HepG2 (cell line): ENCODE results near the gene CPPED1. TPM values are rescaled to one million over a fixed set of nuclear protein-coding genes. Genes with fewer than 3 reads are reported as not detected.
A peak's percentile ranks its signal among the peaks of the same experiment; 100 is the strongest.

Source experiments
- ATAC-seq: fragments of 200-7000 bp; cut with Tn5 transposase; 3 replicates; pipeline ENCODE4 v1.9.1; 2020; ENCODE audit warnings: mild to moderate bottlenecking, moderate library complexity
- BruUV-seq: library from RNA; stranded (reverse); fragments of 400-500 nt; replicated peaks from 2 replicates; lab custom pipeline; 2021; lab: Mats Ljungman, UMichigan
- CTCF ChIA-PET: fragments of 300-600 bp; formaldehyde crosslinking; extraction: SDS; loops from one replicate; lab custom pipeline; 2021; ENCODE audit warnings: low total read pairs, inconsistent platforms, low intra/inter-chr PET ratio; lab: Yijun Ruan, JAX
- POLR2A ChIA-PET: fragments of 350-600 bp; sonication (Branson Sonifier 250); formaldehyde crosslinking; loops from one replicate; lab custom pipeline; 2020; ENCODE audit warnings: antibody characterized with exemption, inconsistent platforms; lab: Yijun Ruan, JAX
- DNase-seq: peaks from one replicate; pipeline ENCODE4 v3.0.0-alpha.2; 2015; ENCODE audit warnings: low spot score
- FAIRE-seq: peaks from 3 replicates; lab custom pipeline; 2011; peaks lifted over from hg19 to GRCh38; lab: Jason Lieb, UNC
- H2AFZ ChIP-seq: one replicate; pipeline ENCODE4 v1.6.1; 2011; ENCODE audit warnings: low read length, inconsistent platforms
- H3K27ac ChIP-seq: fragments of 300-600 bp; 3 replicates; pipeline ENCODE4 v1.8.0; 2011; ENCODE audit warnings: mixed run types, mild to moderate bottlenecking, mixed read lengths, low read length, inconsistent platforms; ENCODE audit not compliant: insufficient read depth; ENCODE audit errors: extremely low read length
- H3K27me3 ChIP-seq, 2 experiments: fragments of 200-600 bp in 1 of 2; 2 replicates in 1 of 2; 3 replicates in 1 of 2; pipeline versions ENCODE4 v1.6.0 to v1.8.0; 2011; ENCODE audit warnings: low read length in 2 of 2, mild to moderate bottlenecking in 2 of 2, moderate library complexity in 2 of 2, inconsistent platforms in 1 of 2; ENCODE audit not compliant: insufficient read depth in 2 of 2, control insufficient read depth in 1 of 2
- H3K36me3 ChIP-seq, 2 experiments: fragments of 200-600 bp in 1 of 2; replicated peaks in 1 of 2; 2 replicates in 1 of 2; 3 replicates in 1 of 2; pipeline versions ENCODE4 v1.5.1 to v1.8.0; 2011; ENCODE audit warnings: low read length in 2 of 2, inconsistent platforms in 1 of 2; ENCODE audit not compliant: insufficient read depth in 2 of 2, control insufficient read depth in 1 of 2
- H3K4me1 ChIP-seq: 2 replicates; pipeline ENCODE4 v1.5.1; 2012; ENCODE audit warnings: low read length, inconsistent platforms; ENCODE audit not compliant: insufficient read depth
- H3K4me2 ChIP-seq: 2 replicates; pipeline ENCODE4 v1.6.0; 2011; ENCODE audit warnings: low read depth, low read length, inconsistent platforms
- H3K4me3 ChIP-seq, 3 experiments: fragments of 200-600 bp in 1 of 3; sonication (generic), shearing (Covaris generic) in 1 of 3; replicated peaks in 1 of 3; 2 replicates each; pipeline ENCODE4 v1.5.1; 2011 to 2016; ENCODE audit warnings: low read length in 3 of 3, inconsistent platforms in 2 of 3, low read depth in 2 of 3, mild to moderate bottlenecking in 2 of 3, control low read depth in 1 of 3, mixed read lengths in 1 of 3; ENCODE audit not compliant: insufficient read depth in 1 of 3
- H3K79me2 ChIP-seq: one replicate; pipeline ENCODE4 v1.6.1; 2011; ENCODE audit warnings: low read length, inconsistent platforms; ENCODE audit not compliant: insufficient read depth
- H3K9ac ChIP-seq: 2 replicates; pipeline ENCODE4 v1.6.0; 2011; ENCODE audit warnings: mild to moderate bottlenecking, low read depth, low read length, inconsistent platforms; ENCODE audit not compliant: insufficient read depth
- H3K9me3 ChIP-seq: 2 replicates; pipeline ENCODE4 v1.5.1; 2012; ENCODE audit warnings: mild to moderate bottlenecking, low read length
- H4K20me1 ChIP-seq: 2 replicates; pipeline ENCODE4 v1.6.0; 2011; ENCODE audit warnings: inconsistent platforms, mild to moderate bottlenecking, low read length, moderate library complexity; ENCODE audit not compliant: insufficient read depth
- CREB1 ChIP-seq, 2 experiments: fragments of 450-650 bp in 1 of 2; IDR thresholded peaks; 2 replicates each; pipeline ENCODE4 v1.6.1; 2016 to 2017; ENCODE audit warnings: control low read depth in 1 of 2, mild to moderate bottlenecking in 1 of 2, missing compliant biosample characterization in 1 of 2, missing genetic modification characterization in 1 of 2
- HNF1A ChIP-seq, 2 experiments: sonication (generic) in 1 of 2; formaldehyde crosslinking in 1 of 2; IDR thresholded peaks; 2 replicates each; pipeline versions ENCODE4 v1.4.0 to v1.6.1; 2016 to 2020; ENCODE audit warnings: borderline replicate concordance in 1 of 2, low read depth in 1 of 2, mild to moderate bottlenecking in 1 of 2, missing genetic modification reagents in 1 of 2
- IRX3 ChIP-seq: sonication (generic); formaldehyde crosslinking; IDR thresholded peaks from 2 replicates; pipeline ENCODE4 v1.8.1; 2023; ENCODE audit warnings: mild to moderate bottlenecking, low read depth, missing genetic modification reagents, borderline replicate concordance
- POGZ ChIP-seq: sonication (generic); formaldehyde crosslinking; IDR thresholded peaks from 2 replicates; pipeline ENCODE4 v1.4.0; 2020; ENCODE audit warnings: mild to moderate bottlenecking, missing genetic modification reagents
- ZBTB25 ChIP-seq: IDR thresholded peaks from 2 replicates; pipeline ENCODE4 v1.6.1; 2018; ENCODE audit warnings: missing genetic modification reagents
- ZBTB26 ChIP-seq: IDR thresholded peaks from 2 replicates; pipeline ENCODE4 v1.6.1; 2016; ENCODE audit warnings: missing compliant biosample characterization, missing genetic modification reagents, borderline replicate concordance
- ZMYM4 ChIP-seq: sonication (generic); formaldehyde crosslinking; IDR thresholded peaks from 2 replicates; pipeline ENCODE4 v1.8.1; 2023; ENCODE audit warnings: mild to moderate bottlenecking, missing genetic modification reagents
- ZNF256 ChIP-seq: sonication (generic); formaldehyde crosslinking; conservative IDR thresholded peaks from 2 replicates; pipeline ENCODE4 v1.4.0; 2020; ENCODE audit warnings: missing genetic modification reagents
- ZNF317 ChIP-seq: sonication (generic); formaldehyde crosslinking; IDR thresholded peaks from 2 replicates; pipeline ENCODE4 v1.5.0; 2020; ENCODE audit warnings: mild to moderate bottlenecking, missing genetic modification reagents
- ZNF598 ChIP-seq: sonication (generic); formaldehyde crosslinking; IDR thresholded peaks from 2 replicates; pipeline ENCODE4 v1.5.1; 2020; ENCODE audit warnings: mild to moderate bottlenecking, missing genetic modification reagents, borderline replicate concordance
- WGBS: methylation state at CpG from one replicate; pipeline ENCODE4 v1.1.6; 2017; ENCODE audit warnings: low lambda C conversion rate; 5-methylcytosine and 5-hydroxymethylcytosine counted together
- in situ Hi-C: cut with HindIII; loops from 2 replicates; pipeline ENCODE4 v1.10.0; 2017; ENCODE audit warnings: low pct_unique_long_range_greater_than_20kb; ENCODE audit not compliant: extremely low pct_ligation_motif_present
- intact Hi-C: fragments of 100-400 bp; cut with micrococcal nuclease; formaldehyde crosslinking; loops from one replicate; pipeline ENCODE4 v1.10.0; 2022; ENCODE audit not compliant: unreplicated experiment
- polyA plus RNA-seq, 8 experiments: library from polyadenylated mRNA; depleted of rRNA in 3 of 8; stranded (reverse) in 7 of 8; unstranded in 1 of 8; fragments of >200 nt; fragmentation: Illumina TruSeq in 4 of 8; extraction: Trizol in 4 of 8; gene quantifications; 2 replicates each; pipeline versions ENCODE4 v1.2.1 to v1.2.3, GENCODE V29; 2011 to 2016; ENCODE audit warnings: low read depth in 4 of 8, missing spikeins in 1 of 8, mixed read lengths in 1 of 8; ENCODE audit not compliant: insufficient read depth in 1 of 8
- total RNA-seq, 5 experiments: library from RNA; depleted of rRNA; stranded (reverse); fragments of >200 nt; fragmentation: Illumina TruSeq; extraction: Trizol; gene quantifications; 2 replicates each; pipeline ENCODE4 v1.2.3, GENCODE V29; 2016; ENCODE audit warnings: low read depth in 1 of 5
- TF ChIP-seq, protein P1 (sequence below): sonication (generic); formaldehyde crosslinking; IDR thresholded peaks from 2 replicates; pipeline ENCODE4 v1.5.1; 2020; ENCODE audit warnings: mild to moderate bottlenecking, missing genetic modification reagents

Gene CPPED1
- total and polyA plus RNA-seq, 2 of the 13 experiments (the other 11 are each of a cell fraction or from before 2014, with no cell fraction given) = 66.6 to 71.3 TPM

GRCh38 chr16:12617401-12617819, 186.3 kb downstream of the CPPED1 start (continued):
- 0 out of 2 replicates have a peak, but pooled peaks have one; percentile 30 for TF ChIP-seq IRX3 (CRISPR knock-in tag)
- no peak for TF ChIP-seq CREB1 (IDR thresholded peaks at IDR 0.05)
- no peak for TF ChIP-seq CREB1 (CRISPR knock-in tag; IDR thresholded peaks at IDR 0.05)
- 0 out of 2 replicates have a peak, but pooled peaks have one; percentile 21 for TF ChIP-seq ZMYM4 (CRISPR knock-in tag)
- no peak for TF ChIP-seq POGZ (CRISPR knock-in tag)
- TF ChIP-seq ZNF598 (CRISPR knock-in tag) = peak; percentile 52; the same call in 1 of the 2 replicates

GRCh38 chr16:12614662-12615278, 188.9 kb downstream of the CPPED1 start:
- intact Hi-C loops = no loop called here
- ATAC-seq = no peak
- CTCF ChIA-PET = no interaction called here
- TF ChIP-seq ZBTB26 (peak; percentile 89), ZBTB25 (0 out of 2 replicates have a peak, but pooled peaks have one; percentile 33), ZNF317 (no peak), HNF1A (IDR thresholded peaks at IDR 0.05; ENCODE audit: low read depth) (0 out of 2 replicates have a peak, but pooled peaks have one; percentile 7), HNF1A (CRISPR knock-in tag; IDR thresholded peaks at IDR 0.05; ENCODE audit: borderline replicate concordance) (no peak), ZNF256 (no peak)
- TF ChIP-seq, protein P1, sequence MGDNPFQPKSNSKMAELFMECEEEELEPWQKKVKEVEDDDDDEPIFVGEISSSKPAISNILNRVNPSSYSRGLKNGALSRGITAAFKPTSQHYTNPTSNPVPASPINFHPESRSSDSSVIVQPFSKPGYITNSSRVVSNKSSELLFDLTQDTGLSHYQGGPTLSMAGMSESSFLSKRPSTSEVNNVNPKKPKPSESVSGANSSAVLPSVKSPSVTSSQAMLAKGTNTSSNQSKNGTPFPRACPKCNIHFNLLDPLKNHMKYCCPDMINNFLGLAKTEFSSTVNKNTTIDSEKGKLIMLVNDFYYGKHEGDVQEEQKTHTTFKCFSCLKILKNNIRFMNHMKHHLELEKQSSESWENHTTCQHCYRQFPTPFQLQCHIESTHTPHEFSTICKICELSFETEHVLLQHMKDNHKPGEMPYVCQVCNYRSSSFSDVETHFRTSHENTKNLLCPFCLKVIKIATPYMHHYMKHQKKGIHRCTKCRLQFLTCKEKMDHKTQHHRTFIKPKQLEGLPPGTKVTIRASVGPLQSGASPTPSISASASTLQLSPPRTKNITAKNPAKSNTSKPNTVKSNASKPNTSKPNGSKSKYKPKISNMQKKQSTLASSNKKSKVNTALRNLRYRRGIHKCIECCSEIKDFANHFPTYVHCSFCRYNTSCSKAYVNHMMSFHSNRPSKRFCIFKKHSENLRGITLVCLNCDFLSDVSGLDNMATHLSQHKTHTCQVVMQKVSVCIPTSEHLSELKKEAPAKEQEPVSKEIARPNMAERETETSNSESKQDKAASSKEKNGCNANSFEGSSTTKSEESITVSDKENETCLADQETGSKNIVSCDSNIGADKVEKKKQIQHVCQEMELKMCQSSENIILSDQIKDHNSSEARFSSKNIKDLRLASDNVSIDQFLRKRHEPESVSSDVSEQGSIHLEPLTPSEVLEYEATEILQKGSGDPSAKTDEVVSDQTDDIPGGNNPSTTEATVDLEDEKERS (CRISPR knock-in tag) = peak; percentile 81; the same call in 1 of the 2 replicates

More at GRCh38 chr16:12614662-12615278, 188.9 kb downstream of the CPPED1 start:
- DNase-seq = no peak
- Histone ChIP-seq H3K27me3 (no peaks in the 10 kb centered on the region), H3K4me2 (no peak overlapping the region), H3K36me3 (no peaks in the 10 kb centered on the region), H3K4me1 (peaks cover 96% of the 10 kb centered on the region), H2AFZ (no peak overlapping the region), H4K20me1 (no peaks in the 10 kb centered on the region), H3K4me3 (no peak overlapping the region), H3K27ac (peak overlapping the region; percentile 97), H3K9me3 (no peaks in the 10 kb centered on the region), H3K9ac (peak overlapping the region; percentile 34), H3K79me2 (no peaks in the 10 kb centered on the region)
- in situ Hi-C loops = no loop called here
- POLR2A ChIA-PET = interaction anchor here (1.1 to 6.3 kb wide), 14 partner anchors 8 to 190 kb away, joined by 3 to 162 read pairs (median 10); no protein-coding TSS in a partner anchor
- BruUV-seq = no TSS peak
- 96% methylated on average over 7 of the region's 7 CpGs for WGBS
- FAIRE-seq = peak; percentile 12
